ENCODE measurements around the gene CASZ1.

Gene CASZ1

GRCh38 chr1:10794724-10795275 is 1.6 kb downstream of the CASZ1 start:
- DNase-seq = no peak

GRCh38 chr1:10793129-10793651 is 3.3 kb downstream of the CASZ1 start:
- no peak for DNase-seq

GRCh38 chr1:10791105-10791951 is 5.1 kb downstream of the CASZ1 start:
- no peak for DNase-seq

- no peak for DNase-seq
Measured at GRCh38 chr1:10789803-10790702, 6.4 kb downstream of the CASZ1 start.

GRCh38 chr1:10789047-10789791 is 7.2 kb downstream of the CASZ1 start:
- DNase-seq = no peak

GRCh38 chr1:10788592-10789006 is 7.8 kb downstream of the CASZ1 start:
- no peak for DNase-seq

- no peak for DNase-seq
Measured at GRCh38 chr1:10787286-10787685, 9.2 kb downstream of the CASZ1 start.

GRCh38 chr1:10785728-10786638 is 10.5 kb downstream of the CASZ1 start:
- DNase-seq = no peak

- DNase-seq = no peak
Measured at GRCh38 chr1:10784998-10785727, 11.3 kb downstream of the CASZ1 start.

GRCh38 chr1:10782491-10783244 is 13.8 kb downstream of the CASZ1 start:
- no peak for DNase-seq

GRCh38 chr1:10781137-10781536 is 15.3 kb downstream of the CASZ1 start:
- DNase-seq = no peak

- DNase-seq = no peak
Measured at GRCh38 chr1:10779841-10780240, 16.6 kb downstream of the CASZ1 start.

GRCh38 chr1:10779201-10779600 is 17.2 kb downstream of the CASZ1 start:
- DNase-seq = no peak

- no peak for DNase-seq
Measured at GRCh38 chr1:10778640-10779039, 17.8 kb downstream of the CASZ1 start.

- no peak for DNase-seq
Measured at GRCh38 chr1:10777749-10778574, 18.5 kb downstream of the CASZ1 start.

- no peak for DNase-seq
Measured at GRCh38 chr1:10776190-10776905, 20.1 kb downstream of the CASZ1 start.

- DNase-seq = no peak
Measured at GRCh38 chr1:10775763-10776162, 20.7 kb downstream of the CASZ1 start.

GRCh38 chr1:10774615-10775310 is 21.7 kb downstream of the CASZ1 start:
- DNase-seq = no peak

All from CD4-positive, alpha-beta T cell treated with Interleukin-15 for 1 hour (primary cell).